HG03432 (cell line): ENCODE measurements around the gene GUCY1A2.

Source experiments
- ATAC-seq: cut with Tn5 transposase; IDR thresholded peaks from one replicate; pipeline ENCODE4 v1.9.1; 2021; ENCODE audit warnings: mild to moderate bottlenecking, moderate library complexity; ENCODE audit not compliant: unreplicated experiment

The GUCY1A2 gene

GRCh38 chr11:106761745-106762144 lies 256.5 kb downstream of the GUCY1A2 start:
- ATAC-seq = no peak

- no peak for ATAC-seq
Measured at GRCh38 chr11:106761240-106761639, 257.0 kb downstream of the GUCY1A2 start.

GRCh38 chr11:106748059-106748458 lies 270.2 kb downstream of the GUCY1A2 start:
- ATAC-seq = no peak

- no peak for ATAC-seq
Measured at GRCh38 chr11:106745941-106746340, 272.3 kb downstream of the GUCY1A2 start.

GRCh38 chr11:106733635-106734034 lies 284.6 kb downstream of the GUCY1A2 start:
- no peak for ATAC-seq

GRCh38 chr11:106728859-106729258 lies 289.4 kb downstream of the GUCY1A2 start:
- no peak for ATAC-seq

GRCh38 chr11:106728379-106728778 lies 289.9 kb downstream of the GUCY1A2 start:
- no peak for ATAC-seq

GRCh38 chr11:106727256-106727655 lies 291.0 kb downstream of the GUCY1A2 start:
- no peak for ATAC-seq

- no peak for ATAC-seq
Measured at GRCh38 chr11:106724293-106724892, 293.9 kb downstream of the GUCY1A2 start.

GRCh38 chr11:106723071-106723470 lies 295.2 kb downstream of the GUCY1A2 start:
- ATAC-seq = no peak

- no peak for ATAC-seq
Measured at GRCh38 chr11:106717222-106717621, 301.1 kb downstream of the GUCY1A2 start.

GRCh38 chr11:106714199-106714598 lies 304.1 kb downstream of the GUCY1A2 start:
- ATAC-seq = no peak

- ATAC-seq = no peak
Measured at GRCh38 chr11:106708348-106708747, 309.9 kb downstream of the GUCY1A2 start.

- ATAC-seq = no peak
Measured at GRCh38 chr11:106706355-106706754, 311.9 kb downstream of the GUCY1A2 start.

GRCh38 chr11:106702805-106703204 lies 315.5 kb downstream of the GUCY1A2 start:
- no peak for ATAC-seq

- ATAC-seq = no peak
Measured at GRCh38 chr11:106697058-106697457, 321.2 kb downstream of the GUCY1A2 start.

GRCh38 chr11:106695506-106695905 lies 322.8 kb downstream of the GUCY1A2 start:
- ATAC-seq = no peak

- no peak for ATAC-seq
Measured at GRCh38 chr11:106694501-106694900, 323.8 kb downstream of the GUCY1A2 start.

GRCh38 chr11:106691807-106692365 lies 326.4 kb downstream of the GUCY1A2 start:
- no peak for ATAC-seq

GRCh38 chr11:106690923-106691322 lies 327.4 kb downstream of the GUCY1A2 start:
- no peak for ATAC-seq

GRCh38 chr11:106684944-106685343 lies 333.3 kb downstream of the GUCY1A2 start:
- ATAC-seq = no peak

GRCh38 chr11:106683435-106683834 lies 334.8 kb downstream of the GUCY1A2 start:
- peak; percentile 76 for ATAC-seq

- no peak for ATAC-seq
Measured at GRCh38 chr11:106681435-106681834, 336.8 kb downstream of the GUCY1A2 start.
